H9 (cell line): Measurements from ENCODE around the gene EME1. TPM values are rescaled to one million over a fixed set of nuclear protein-coding genes. Genes with fewer than 3 reads are reported as not detected.

Source experiments
- DNase-seq: peaks from one replicate; pipeline ENCODE4 v3.0.0-alpha.2; 2017
- H2AFZ ChIP-seq: one replicate; pipeline ENCODE4 v1.6.1; 2013; ENCODE audit warnings: mild to moderate bottlenecking, low read length, control low read depth, moderate library complexity
- H2AK5ac ChIP-seq: 2 replicates; pipeline ENCODE4 v1.6.1; 2013; ENCODE audit warnings: low read length, control low read depth, mixed read lengths; ENCODE audit not compliant: insufficient read length
- H2BK120ac ChIP-seq: one replicate; pipeline ENCODE4 v1.6.1; 2013; ENCODE audit warnings: low read depth, mild to moderate bottlenecking, low read length, control low read depth, inconsistent platforms; ENCODE audit not compliant: poor library complexity, severe bottlenecking
- H2BK12ac ChIP-seq: 2 replicates; pipeline ENCODE4 v1.6.1; 2013; ENCODE audit warnings: low read length, control low read depth, mixed read lengths, low read depth; ENCODE audit not compliant: insufficient read length
- H2BK15ac ChIP-seq: 2 replicates; pipeline ENCODE4 v1.6.1; 2013; ENCODE audit warnings: low read depth, low read length, control low read depth
- H2BK20ac ChIP-seq: one replicate; pipeline ENCODE4 v1.6.1; 2013; ENCODE audit warnings: low read depth, mild to moderate bottlenecking, low read length, control low read depth, inconsistent platforms; ENCODE audit not compliant: poor library complexity, severe bottlenecking
- H2BK5ac ChIP-seq: 2 replicates; pipeline ENCODE4 v1.6.1; 2013; ENCODE audit warnings: low read length, control low read depth, mixed read lengths; ENCODE audit not compliant: insufficient read length
- H3K14ac ChIP-seq: 2 replicates; pipeline ENCODE4 v1.6.1; 2013; ENCODE audit warnings: low read length, control low read depth; ENCODE audit not compliant: insufficient read depth
- H3K18ac ChIP-seq: 2 replicates; pipeline ENCODE4 v1.6.1; 2013; ENCODE audit warnings: low read depth, mild to moderate bottlenecking, mixed read lengths, low read length, control low read depth; ENCODE audit not compliant: insufficient read length
- H3K23ac ChIP-seq: 2 replicates; pipeline ENCODE4 v1.6.1; 2013; ENCODE audit warnings: low read length, control low read depth, mixed read lengths, low read depth; ENCODE audit not compliant: insufficient read length
- H3K23me2 ChIP-seq: 2 replicates; pipeline ENCODE4 v1.6.1; 2013; ENCODE audit warnings: low read depth, mild to moderate bottlenecking, mixed read lengths, low read length, control low read depth; ENCODE audit not compliant: insufficient read length, poor library complexity, severe bottlenecking
- H3K27ac ChIP-seq: 2 replicates; pipeline ENCODE4 v1.5.1; 2013; ENCODE audit warnings: low read length, control low read depth, mixed read lengths, low read depth; ENCODE audit not compliant: insufficient read length
- H3K27me3 ChIP-seq: 2 replicates; pipeline ENCODE4 v1.6.1; 2013; ENCODE audit warnings: low read length, control low read depth, inconsistent platforms; ENCODE audit not compliant: insufficient read depth
- H3K4ac ChIP-seq: 2 replicates; pipeline ENCODE4 v1.6.1; 2013; ENCODE audit warnings: low read depth, mild to moderate bottlenecking, control low read depth, inconsistent platforms, low read length, moderate library complexity
- H3K4me1 ChIP-seq: 2 replicates; pipeline ENCODE4 v1.6.1; 2013; ENCODE audit warnings: low read length, control low read depth, inconsistent platforms; ENCODE audit not compliant: insufficient read depth
- H3K4me2 ChIP-seq: 2 replicates; pipeline ENCODE4 v1.6.1; 2013; ENCODE audit warnings: low read length, control low read depth, mixed read lengths; ENCODE audit not compliant: insufficient read length, insufficient read depth
- H3K56ac ChIP-seq: 2 replicates; pipeline ENCODE4 v1.6.1; 2013; ENCODE audit warnings: low read depth, mild to moderate bottlenecking, mixed read lengths, low read length, control low read depth; ENCODE audit not compliant: insufficient read length
- H3K79me1 ChIP-seq: 2 replicates; pipeline ENCODE4 v1.6.1; 2013; ENCODE audit warnings: low read depth, mild to moderate bottlenecking, moderate library complexity, low read length, control low read depth, inconsistent platforms; ENCODE audit not compliant: insufficient read depth, poor library complexity, severe bottlenecking
- H3K79me2 ChIP-seq: 2 replicates; pipeline ENCODE4 v1.6.1; 2013; ENCODE audit warnings: low read length, control low read depth, inconsistent platforms; ENCODE audit not compliant: insufficient read depth
- H3K9ac ChIP-seq: 2 replicates; pipeline ENCODE4 v1.6.1; 2013; ENCODE audit warnings: low read length, control low read depth, mixed read lengths; ENCODE audit not compliant: insufficient read length; ENCODE audit errors: extremely low read depth
- H3K9me3 ChIP-seq: one replicate; pipeline ENCODE4 v1.6.1; 2013; ENCODE audit warnings: low read depth, low read length, inconsistent platforms; ENCODE audit not compliant: control insufficient read depth
- H3T11ph ChIP-seq: one replicate; pipeline ENCODE4 v1.6.1; 2013; ENCODE audit warnings: mild to moderate bottlenecking, low read length, control low read depth, inconsistent platforms
- H4K20me1 ChIP-seq: one replicate; pipeline ENCODE4 v1.6.1; 2013; ENCODE audit not compliant: control insufficient read depth, insufficient read length, insufficient read depth
- H4K5ac ChIP-seq: 2 replicates; pipeline ENCODE4 v1.6.1; 2013; ENCODE audit warnings: low read depth, mild to moderate bottlenecking, mixed read lengths, low read length, control low read depth; ENCODE audit not compliant: insufficient read length
- H4K8ac ChIP-seq: replicated peaks from 2 replicates; pipeline ENCODE4 v1.6.1; 2013; ENCODE audit warnings: low read length, control low read depth, mixed read lengths, low read depth; ENCODE audit not compliant: insufficient read length
- H4K91ac ChIP-seq: 2 replicates; pipeline ENCODE4 v1.6.1; 2013; ENCODE audit warnings: low read depth, mild to moderate bottlenecking, moderate library complexity, mixed read lengths, low read length, control low read depth; ENCODE audit not compliant: insufficient read length
- H3K27ac Mint-ChIP-seq, 3 experiments: 2 replicates in 2 of 3; 3 replicates in 1 of 3; pipeline ENCODE4 v1.8.0; 2020 to 2021; ENCODE audit warnings: mixed read lengths in 3 of 3, mild to moderate bottlenecking in 1 of 3, moderate library complexity in 1 of 3
- H3K27me3 Mint-ChIP-seq: 2 replicates; pipeline ENCODE4 v1.8.0; 2021; ENCODE audit warnings: low read depth, mild to moderate bottlenecking, moderate library complexity, mixed read lengths
- H3K36me3 Mint-ChIP-seq, 3 experiments: 2 replicates in 2 of 3; 3 replicates in 1 of 3; pipeline ENCODE4 v1.8.0; 2020 to 2021; ENCODE audit warnings: low read depth in 3 of 3, mixed read lengths in 3 of 3; ENCODE audit not compliant: insufficient read depth in 1 of 3
- H3K4me1 Mint-ChIP-seq, 2 experiments: 2 replicates each; pipeline ENCODE4 v1.8.0; 2020; ENCODE audit warnings: mixed read lengths in 2 of 2
- H3K4me3 Mint-ChIP-seq, 2 experiments: 2 replicates in 1 of 2; 3 replicates in 1 of 2; pipeline ENCODE4 v1.8.0; 2020 to 2021; ENCODE audit warnings: mild to moderate bottlenecking in 2 of 2, mixed read lengths in 2 of 2, moderate library complexity in 1 of 2
- H3K9me3 Mint-ChIP-seq, 2 experiments: 2 replicates in 1 of 2; 3 replicates in 1 of 2; pipeline ENCODE4 v1.8.0; 2020; ENCODE audit warnings: mild to moderate bottlenecking in 2 of 2, mixed read lengths in 2 of 2, moderate library complexity in 1 of 2
- CTCF ChIP-seq: fragments of 200-600 bp; sonication (generic); conservative IDR thresholded peaks from 3 replicates; pipeline ENCODE4 v1.8.0; 2021; ENCODE audit warnings: antibody characterized with exemption, mild to moderate bottlenecking
- WGBS: extraction: QIAGEN DNeasy Blood & Tissue Kit; methylation state at CpG from one replicate; pipeline ENCODE4 v1.1.7; 2013; ENCODE audit warnings: missing lambda C conversion rate, low lambda C conversion rate, mixed read lengths; ENCODE audit not compliant: insufficient read length; ENCODE audit errors: extremely low coverage; 5-methylcytosine and 5-hydroxymethylcytosine counted together
- total RNA-seq: library from RNA; stranded (reverse); gene quantifications from 2 replicates; pipeline ENCODE4 v1.2.1, GENCODE V29; 2021

Gene EME1
- total RNA-seq, 1 experiment from 2014 or later, result 15.1 TPM

- TF ChIP-seq CTCF, result no peak
- peaks cover 14 to 15% of the 10 kb centered on the region in 2 experiments for H3K4me1 Mint-ChIP-seq
Observed at GRCh38 chr17:50375858-50376538, 3.0 kb downstream of the EME1 start.

More at GRCh38 chr17:50375858-50376538, 3.0 kb downstream of the EME1 start:
- H3K4me3 Mint-ChIP-seq, result no peak overlapping the region
- no peak overlapping the region for H3K56ac ChIP-seq
- H4K5ac ChIP-seq, result no peak overlapping the region
- H2BK120ac ChIP-seq, result no peak overlapping the region
- no peak overlapping the region for H2AK5ac ChIP-seq
- no peak overlapping the region for H2BK5ac ChIP-seq
- H3K79me2 ChIP-seq, result peaks cover 3% of the 10 kb centered on the region; the same call in 1 of the 2 replicates
- H4K20me1 ChIP-seq, result no peaks in the 10 kb centered on the region
- no peak overlapping the region for H3K23ac ChIP-seq
- no peaks in the 10 kb centered on the region for H3K9me3 ChIP-seq
- H2BK20ac ChIP-seq, result no peak overlapping the region
- no peak overlapping the region for H4K91ac ChIP-seq
- H3K27me3 ChIP-seq, result no peaks in the 10 kb centered on the region
- no peak overlapping the region for H3K27ac ChIP-seq
- no peak overlapping the region for H3K4me2 ChIP-seq
- peaks cover 2% of the 10 kb centered on the region; the same call in 1 of the 2 replicates for H3K4me1 ChIP-seq
- no peak overlapping the region for H2BK12ac ChIP-seq
- H3K79me1 ChIP-seq, result peaks cover 8% of the 10 kb centered on the region
- no peak overlapping the region for H2AFZ ChIP-seq
- H3T11ph ChIP-seq, result no peak overlapping the region
- H3K36me3 Mint-ChIP-seq, result peaks cover 7 to 49% (median 48%) of the 10 kb centered on the region in 3 experiments; a peak in 6 of 7 replicates
- DNase-seq, result no peak
- no peaks in the 10 kb centered on the region for H3K23me2 ChIP-seq
- no peak overlapping the region for H2BK15ac ChIP-seq
- no peak overlapping the region for H3K9ac ChIP-seq
- no peak overlapping the region for H3K4ac ChIP-seq
- H3K9me3 Mint-ChIP-seq, result no peaks in the 10 kb centered on the region
- no peaks in the 10 kb centered on the region for H3K27me3 Mint-ChIP-seq
- no peak overlapping the region for H3K14ac ChIP-seq
- no peak overlapping the region for H3K18ac ChIP-seq
- H3K27ac Mint-ChIP-seq, result no peak overlapping the region
- WGBS, result no CpG with 5 or more reads among the region's 5 CpGs
- no peak overlapping the region for H4K8ac ChIP-seq
